PFSK-1 (cell line): ENCODE results near the gene ZBTB6.

Experiments used
- FOXP2 ChIP-seq: optimal IDR thresholded peaks from 2 replicates; pipeline ENCODE3; 2011; ENCODE audit warnings: borderline replicate concordance, control low read depth, inconsistent platforms; ENCODE audit not compliant: insufficient read depth; ENCODE audit errors: extremely low read length, extremely low read depth
- POLR2AphosphoS5 ChIP-seq: IDR thresholded peaks from 2 replicates; pipeline ENCODE4 v1.6.1; 2012; ENCODE audit warnings: low read depth, mild to moderate bottlenecking, control low read depth, low read length, moderate library complexity
- SIN3A ChIP-seq: IDR thresholded peaks from 2 replicates; pipeline ENCODE4 v1.6.1; 2012; ENCODE audit warnings: mild to moderate bottlenecking, low read length, moderate library complexity, borderline replicate concordance; ENCODE audit not compliant: insufficient read depth
- TAF1 ChIP-seq: IDR thresholded peaks from 2 replicates; pipeline ENCODE4 v1.6.1; 2012; ENCODE audit warnings: low read length, control low read depth, borderline replicate concordance; ENCODE audit not compliant: insufficient read depth
- TF ChIP-seq, protein P1 (sequence below), 2 experiments: IDR thresholded peaks; 2 replicates each; pipeline versions ENCODE4 v1.6.1 to v1.8.0; 2011 to 2012; ENCODE audit warnings: low read depth in 2 of 2, low read length in 2 of 2, control low read depth in 1 of 2, inconsistent platforms in 1 of 2, mild to moderate bottlenecking in 1 of 2, moderate library complexity in 1 of 2; ENCODE audit not compliant: insufficient read depth in 1 of 2

- TF ChIP-seq POLR2AphosphoS5 (no peak), SIN3A (no peak), TAF1 (no peak), FOXP2 (no peak)
- TF ChIP-seq, protein P1, sequence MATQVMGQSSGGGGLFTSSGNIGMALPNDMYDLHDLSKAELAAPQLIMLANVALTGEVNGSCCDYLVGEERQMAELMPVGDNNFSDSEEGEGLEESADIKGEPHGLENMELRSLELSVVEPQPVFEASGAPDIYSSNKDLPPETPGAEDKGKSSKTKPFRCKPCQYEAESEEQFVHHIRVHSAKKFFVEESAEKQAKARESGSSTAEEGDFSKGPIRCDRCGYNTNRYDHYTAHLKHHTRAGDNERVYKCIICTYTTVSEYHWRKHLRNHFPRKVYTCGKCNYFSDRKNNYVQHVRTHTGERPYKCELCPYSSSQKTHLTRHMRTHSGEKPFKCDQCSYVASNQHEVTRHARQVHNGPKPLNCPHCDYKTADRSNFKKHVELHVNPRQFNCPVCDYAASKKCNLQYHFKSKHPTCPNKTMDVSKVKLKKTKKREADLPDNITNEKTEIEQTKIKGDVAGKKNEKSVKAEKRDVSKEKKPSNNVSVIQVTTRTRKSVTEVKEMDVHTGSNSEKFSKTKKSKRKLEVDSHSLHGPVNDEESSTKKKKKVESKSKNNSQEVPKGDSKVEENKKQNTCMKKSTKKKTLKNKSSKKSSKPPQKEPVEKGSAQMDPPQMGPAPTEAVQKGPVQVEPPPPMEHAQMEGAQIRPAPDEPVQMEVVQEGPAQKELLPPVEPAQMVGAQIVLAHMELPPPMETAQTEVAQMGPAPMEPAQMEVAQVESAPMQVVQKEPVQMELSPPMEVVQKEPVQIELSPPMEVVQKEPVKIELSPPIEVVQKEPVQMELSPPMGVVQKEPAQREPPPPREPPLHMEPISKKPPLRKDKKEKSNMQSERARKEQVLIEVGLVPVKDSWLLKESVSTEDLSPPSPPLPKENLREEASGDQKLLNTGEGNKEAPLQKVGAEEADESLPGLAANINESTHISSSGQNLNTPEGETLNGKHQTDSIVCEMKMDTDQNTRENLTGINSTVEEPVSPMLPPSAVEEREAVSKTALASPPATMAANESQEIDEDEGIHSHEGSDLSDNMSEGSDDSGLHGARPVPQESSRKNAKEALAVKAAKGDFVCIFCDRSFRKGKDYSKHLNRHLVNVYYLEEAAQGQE (IDR thresholded peaks at IDR 0.05; ENCODE audit: insufficient read depth in 1 of 2, low read depth in 2 of 2, low read length in 2 of 2): no peak
Observed at GRCh38 chr9:122940454-122940748, 27.3 kb upstream of the ZBTB6 start.
